ENCODE data around the gene ZNF732. TPM values are rescaled to one million over a fixed set of nuclear protein-coding genes. Genes with fewer than 3 reads are reported as not detected.
A peak's percentile ranks its signal among the peaks of the same experiment; 100 is the strongest.

Gene ZNF732
- total and polyA plus RNA-seq, 11 donors = 0.04 to 0.32 (median 0.08) TPM; not detected in 8

- intact Hi-C loops (cut with DNase I) = loop anchor here in 5 of 10 donors (1.0 to 10.0 kb wide), 5 partner anchors 93 to 161 kb away; partner anchors contain the start of genes PIGG (in 2 of the 5) and ZNF721 (in 2 of the 5)
These were observed 32.9 kb upstream of the ZNF732 start for GRCh38 chr4:337932-338758.

GRCh38 chr4:337143-337931 lies 32.1 kb upstream of the ZNF732 start, which contains the start of gene ZNF141:
ZNF141 (plus strand) TSS chr4:337814; CDS start chr4:337984, 170 bp downstream.
- 0 to 1% (median 0%) methylated on average over 48 to 59 of the region's 59 CpGs for WGBS, 4 donors
- peak; percentile 70 to 79 for TF ChIP-seq POLR2A (IDR thresholded peaks at IDR 0.05)
- no peak for TF ChIP-seq CTCF (IDR thresholded peaks at IDR 0.05)
- H3K27ac ChIP-seq = peak within 1 kb of the TSS; percentile 93 to 99 (median 95)
- intact Hi-C loops (cut with DNase I) = loop anchor here in 5 of 10 donors (1.0 to 10.0 kb wide), 5 partner anchors 93 to 162 kb away; partner anchors contain the start of genes PIGG (in 2 of the 5) and ZNF721 (in 2 of the 5)
- peak; percentile 96 to 99 (median 96) for ATAC-seq
- H3K36me3 ChIP-seq = peaks cover 0 to 9% (median 0%) of the 10 kb centered on the region in 9 donors
- peak within 1 kb of the TSS; percentile 66 to 99 (median 93) for H3K4me3 ChIP-seq
- H3K27me3 ChIP-seq = no peaks in the 10 kb centered on the region
- peaks cover 0 to 30% (median 16%) of the 10 kb centered on the region in 12 donors for H3K4me1 ChIP-seq
- DNase-seq = peak; percentile 95 to 98 (median 98)
- peaks cover 0 to 35% (median 0%) of the 10 kb centered on the region in 12 donors for H3K9me3 ChIP-seq

More at GRCh38 chr4:337932-338758, 32.9 kb upstream of the ZNF732 start:
- H3K4me3 ChIP-seq = peak overlapping the region; percentile 57 to 99 (median 93)
- 1 to 5% (median 2%) methylated on average over 25 to 52 of the region's 52 CpGs for WGBS, 4 donors
- H3K36me3 ChIP-seq = peaks cover 0 to 11% (median 0%) of the 10 kb centered on the region in 9 donors
- no peak for TF ChIP-seq POLR2A (IDR thresholded peaks at IDR 0.05)
- no peak for TF ChIP-seq CTCF (IDR thresholded peaks at IDR 0.05)
- peak in 4 of 5 donors; percentile 27 to 81 (median 39) for DNase-seq
- H3K4me1 ChIP-seq = peaks cover 0 to 33% (median 16%) of the 10 kb centered on the region in 12 donors
- H3K9me3 ChIP-seq = peaks cover 0 to 43% (median 2%) of the 10 kb centered on the region in 12 donors
- H3K27me3 ChIP-seq = no peaks in the 10 kb centered on the region
- peak; percentile 16 to 29 (median 24) for ATAC-seq
- peak overlapping the region; percentile 72 to 99 (median 95) for H3K27ac ChIP-seq

- H3K4me3 ChIP-seq = peak overlapping the region; percentile 66 to 99 (median 93)
- WGBS, 4 donors = 0 to 6% (median 1%) methylated on average over 3 to 18 of the region's 18 CpGs
- TF ChIP-seq POLR2A (IDR thresholded peaks at IDR 0.05) = no peak
- no peak for TF ChIP-seq CTCF (IDR thresholded peaks at IDR 0.05)
These were observed 31.5 kb upstream of the ZNF732 start for GRCh38 chr4:336893-337142.

More at GRCh38 chr4:336893-337142, 31.5 kb upstream of the ZNF732 start:
- H3K9me3 ChIP-seq = peaks cover 0 to 30% (median 0%) of the 10 kb centered on the region in 12 donors
- no peaks in the 10 kb centered on the region for H3K27me3 ChIP-seq
- H3K4me1 ChIP-seq = peaks cover 0 to 30% (median 16%) of the 10 kb centered on the region in 12 donors
- peak overlapping the region; percentile 93 to 99 (median 95) for H3K27ac ChIP-seq
- ATAC-seq (peak in 2 of 4 donors; percentile 8 to 25), DNase-seq (no peak)
- intact Hi-C loops (cut with DNase I) = loop anchor here in 5 of 10 donors (1.0 to 10.0 kb wide), 5 partner anchors 92 to 162 kb away; partner anchors contain the start of genes PIGG (in 2 of the 5) and ZNF721 (in 2 of the 5)
- peaks cover 0 to 4% (median 0%) of the 10 kb centered on the region in 9 donors for H3K36me3 ChIP-seq

All from heart left ventricle (tissue), 16 donors.